Panc1 (cell line): ENCODE data around the gene SLC22A6. TPM values are rescaled to one million over a fixed set of nuclear protein-coding genes. Genes with fewer than 3 reads are reported as not detected.

Experiments used
- ATAC-seq: fragments of 200-7000 bp; cut with Tn5 transposase; 2 replicates; pipeline ENCODE4 v1.9.1; 2020; ENCODE audit warnings: mild to moderate bottlenecking, moderate library complexity
- BruUV-seq: library from RNA; stranded (reverse); fragments of 400-500 nt; replicated peaks from 2 replicates; lab custom pipeline; 2021; lab: Mats Ljungman, UMichigan
- CTCF ChIA-PET: fragments of 300-600 bp; sonication (Branson Sonifier 250); formaldehyde crosslinking; loops from one replicate; lab custom pipeline; 2022; ENCODE audit warnings: antibody characterized with exemption; lab: Charles Lee
- POLR2A ChIA-PET: fragments of 300-600 bp; sonication (Branson Sonifier 250); formaldehyde crosslinking; loops from one replicate; lab custom pipeline; 2022; ENCODE audit warnings: antibody characterized with exemption; lab: Charles Lee
- DNase-seq: peaks from one replicate; pipeline ENCODE4 v3.0.0-alpha.2; 2010; ENCODE audit warnings: low read depth, low spot score
- H3K27ac ChIP-seq: 2 replicates; pipeline ENCODE4 v1.5.1; 2011; ENCODE audit warnings: mild to moderate bottlenecking, low read length, inconsistent platforms
- H3K27me3 ChIP-seq: fragments of 200-500 bp; sonication (Bioruptor generic); 2 replicates; pipeline ENCODE4 v1.6.0; 2014; ENCODE audit warnings: low read length, inconsistent platforms; ENCODE audit not compliant: control insufficient read depth, insufficient read depth
- H3K36me3 ChIP-seq: fragments of 200-500 bp; sonication (Bioruptor generic); 2 replicates; pipeline ENCODE4 v1.5.1; 2014; ENCODE audit warnings: inconsistent platforms, mild to moderate bottlenecking, low read length, moderate library complexity; ENCODE audit not compliant: control insufficient read depth, insufficient read depth
- H3K4me1 ChIP-seq: 2 replicates; pipeline ENCODE4 v1.5.1; 2011; ENCODE audit warnings: inconsistent platforms, mild to moderate bottlenecking, low read length, moderate library complexity; ENCODE audit not compliant: control insufficient read depth, insufficient read depth
- H3K4me3 ChIP-seq, 2 experiments: 2 replicates each; pipeline ENCODE4 v1.5.1; 2011 to 2012; ENCODE audit warnings: low read depth in 2 of 2, low read length in 2 of 2, mild to moderate bottlenecking in 2 of 2, inconsistent platforms in 1 of 2, moderate library complexity in 1 of 2
- H3K9me3 ChIP-seq: fragments of 200-500 bp; sonication (Bioruptor generic); 2 replicates; pipeline ENCODE4 v1.5.1; 2014; ENCODE audit warnings: low read depth, mild to moderate bottlenecking, inconsistent platforms, low read length, moderate library complexity; ENCODE audit not compliant: control insufficient read depth, insufficient read depth
- POLR2AphosphoS5 ChIP-seq: IDR thresholded peaks from 2 replicates; pipeline ENCODE4 v1.6.1; 2012; ENCODE audit warnings: mild to moderate bottlenecking, low read depth, low read length, moderate library complexity
- SIN3A ChIP-seq: IDR thresholded peaks from 2 replicates; pipeline ENCODE4 v1.6.1; 2012; ENCODE audit warnings: low read depth, mild to moderate bottlenecking, low read length, moderate library complexity, borderline replicate concordance; ENCODE audit not compliant: insufficient read depth
- TCF7L2 ChIP-seq: IDR thresholded peaks from 2 replicates; pipeline ENCODE4 v1.6.1; 2011; ENCODE audit warnings: mild to moderate bottlenecking, low read depth, low read length, inconsistent platforms
- in situ Hi-C: cut with HindIII; loops from 2 replicates; pipeline ENCODE4 v1.10.0; 2016; ENCODE audit warnings: low sequenced_read_pairs, low pct_unique_long_range_greater_than_20kb
- intact Hi-C: fragments of 100-400 bp; cut with micrococcal nuclease; formaldehyde crosslinking; loops from one replicate; pipeline ENCODE4 v1.10.0; 2022; ENCODE audit not compliant: unreplicated experiment
- total RNA-seq: library from RNA; stranded (reverse); gene quantifications from one replicate; pipeline ENCODE4 v1.2.1, GENCODE V29; 2021; ENCODE audit not compliant: unreplicated experiment
- TF ChIP-seq, protein P1 (sequence below): fragments of 450-650 bp; IDR thresholded peaks from 2 replicates; pipeline ENCODE4 v1.5.1; 2017; ENCODE audit warnings: mild to moderate bottlenecking
- TF ChIP-seq, protein P2 (sequence below), 2 experiments: IDR thresholded peaks; 2 replicates each; pipeline ENCODE4 v1.6.1; 2011 to 2012; ENCODE audit warnings: low read depth in 2 of 2, control low read depth in 1 of 2, low read length in 1 of 2, mild to moderate bottlenecking in 1 of 2, moderate library complexity in 1 of 2; ENCODE audit not compliant: insufficient read depth in 1 of 2

Gene SLC22A6
- total RNA-seq, 1 experiment from 2014 or later: not detected

DNA sequence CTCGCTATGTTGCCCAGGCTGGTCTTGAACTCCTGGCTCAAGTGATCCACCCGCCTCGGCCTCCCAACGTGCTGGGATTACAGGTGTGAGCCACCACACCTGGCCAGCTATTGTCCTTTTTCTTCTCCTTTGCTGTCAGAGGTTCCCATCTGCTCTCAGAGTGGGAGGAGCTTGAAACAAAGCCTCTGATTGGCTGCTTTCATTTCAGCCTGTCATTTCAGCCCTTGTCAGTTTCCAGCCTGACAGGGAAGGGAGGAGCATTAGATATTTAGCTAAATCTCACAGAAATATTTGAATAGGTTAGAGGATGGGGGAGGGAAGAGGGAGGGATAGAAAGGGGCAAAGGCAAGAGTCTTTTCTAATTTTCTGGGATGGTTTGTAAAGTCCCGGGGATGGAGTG is 8.7 kb downstream of the SLC22A6 start:
- H3K27me3 ChIP-seq: no peaks in the 10 kb centered on the region; the same call in 1 of the 2 replicates
- TF ChIP-seq, protein P1, sequence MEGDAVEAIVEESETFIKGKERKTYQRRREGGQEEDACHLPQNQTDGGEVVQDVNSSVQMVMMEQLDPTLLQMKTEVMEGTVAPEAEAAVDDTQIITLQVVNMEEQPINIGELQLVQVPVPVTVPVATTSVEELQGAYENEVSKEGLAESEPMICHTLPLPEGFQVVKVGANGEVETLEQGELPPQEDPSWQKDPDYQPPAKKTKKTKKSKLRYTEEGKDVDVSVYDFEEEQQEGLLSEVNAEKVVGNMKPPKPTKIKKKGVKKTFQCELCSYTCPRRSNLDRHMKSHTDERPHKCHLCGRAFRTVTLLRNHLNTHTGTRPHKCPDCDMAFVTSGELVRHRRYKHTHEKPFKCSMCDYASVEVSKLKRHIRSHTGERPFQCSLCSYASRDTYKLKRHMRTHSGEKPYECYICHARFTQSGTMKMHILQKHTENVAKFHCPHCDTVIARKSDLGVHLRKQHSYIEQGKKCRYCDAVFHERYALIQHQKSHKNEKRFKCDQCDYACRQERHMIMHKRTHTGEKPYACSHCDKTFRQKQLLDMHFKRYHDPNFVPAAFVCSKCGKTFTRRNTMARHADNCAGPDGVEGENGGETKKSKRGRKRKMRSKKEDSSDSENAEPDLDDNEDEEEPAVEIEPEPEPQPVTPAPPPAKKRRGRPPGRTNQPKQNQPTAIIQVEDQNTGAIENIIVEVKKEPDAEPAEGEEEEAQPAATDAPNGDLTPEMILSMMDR: no peak
- TF ChIP-seq, protein P2, sequence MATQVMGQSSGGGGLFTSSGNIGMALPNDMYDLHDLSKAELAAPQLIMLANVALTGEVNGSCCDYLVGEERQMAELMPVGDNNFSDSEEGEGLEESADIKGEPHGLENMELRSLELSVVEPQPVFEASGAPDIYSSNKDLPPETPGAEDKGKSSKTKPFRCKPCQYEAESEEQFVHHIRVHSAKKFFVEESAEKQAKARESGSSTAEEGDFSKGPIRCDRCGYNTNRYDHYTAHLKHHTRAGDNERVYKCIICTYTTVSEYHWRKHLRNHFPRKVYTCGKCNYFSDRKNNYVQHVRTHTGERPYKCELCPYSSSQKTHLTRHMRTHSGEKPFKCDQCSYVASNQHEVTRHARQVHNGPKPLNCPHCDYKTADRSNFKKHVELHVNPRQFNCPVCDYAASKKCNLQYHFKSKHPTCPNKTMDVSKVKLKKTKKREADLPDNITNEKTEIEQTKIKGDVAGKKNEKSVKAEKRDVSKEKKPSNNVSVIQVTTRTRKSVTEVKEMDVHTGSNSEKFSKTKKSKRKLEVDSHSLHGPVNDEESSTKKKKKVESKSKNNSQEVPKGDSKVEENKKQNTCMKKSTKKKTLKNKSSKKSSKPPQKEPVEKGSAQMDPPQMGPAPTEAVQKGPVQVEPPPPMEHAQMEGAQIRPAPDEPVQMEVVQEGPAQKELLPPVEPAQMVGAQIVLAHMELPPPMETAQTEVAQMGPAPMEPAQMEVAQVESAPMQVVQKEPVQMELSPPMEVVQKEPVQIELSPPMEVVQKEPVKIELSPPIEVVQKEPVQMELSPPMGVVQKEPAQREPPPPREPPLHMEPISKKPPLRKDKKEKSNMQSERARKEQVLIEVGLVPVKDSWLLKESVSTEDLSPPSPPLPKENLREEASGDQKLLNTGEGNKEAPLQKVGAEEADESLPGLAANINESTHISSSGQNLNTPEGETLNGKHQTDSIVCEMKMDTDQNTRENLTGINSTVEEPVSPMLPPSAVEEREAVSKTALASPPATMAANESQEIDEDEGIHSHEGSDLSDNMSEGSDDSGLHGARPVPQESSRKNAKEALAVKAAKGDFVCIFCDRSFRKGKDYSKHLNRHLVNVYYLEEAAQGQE (IDR thresholded peaks at IDR 0.05; ENCODE audit: insufficient read depth in 1 of 2, low read depth in 2 of 2, low read length in 1 of 2): no peak
- TF ChIP-seq SIN3A (no peak), TCF7L2 (no peak), POLR2AphosphoS5 (no peak)
- ChIA-PET CTCF (interaction anchor here (0.6 to 1.1 kb wide), 2 partner anchors 44 to 93 kb away, joined by 3 to 5 read pairs; no protein-coding TSS in a partner anchor), POLR2A (no interaction called here)
- DNase-seq (no peak), ATAC-seq (no peak)
- intact Hi-C loops (no loop called here), in situ Hi-C loops (no loop called here)
- no peaks in the 10 kb centered on the region for H3K9me3 ChIP-seq
- H3K4me1 ChIP-seq: no peaks in the 10 kb centered on the region
- BruUV-seq: no TSS peak
- no peaks in the 10 kb centered on the region for H3K36me3 ChIP-seq
- no peak overlapping the region for H3K27ac ChIP-seq
- H3K4me3 ChIP-seq: no peak overlapping the region

- no peak for DNase-seq
- H3K27ac ChIP-seq: no peak overlapping the region
- no peaks in the 10 kb centered on the region for H3K36me3 ChIP-seq
- H3K4me1 ChIP-seq: no peaks in the 10 kb centered on the region
- H3K27me3 ChIP-seq: no peaks in the 10 kb centered on the region; the same call in 1 of the 2 replicates
- POLR2A ChIA-PET: interaction anchor here (0.5 to 0.6 kb wide), 2 partner anchors 43 to 94 kb away, joined by 3 read pairs; no protein-coding TSS in a partner anchor
- no peaks in the 10 kb centered on the region for H3K9me3 ChIP-seq
- intact Hi-C loops: no loop called here
- TF ChIP-seq, protein P1: peak; percentile 81
- TF ChIP-seq POLR2AphosphoS5 (no peak), SIN3A (no peak), TCF7L2 (no peak)
- TF ChIP-seq, protein P2 (IDR thresholded peaks at IDR 0.05; ENCODE audit: insufficient read depth in 1 of 2, low read depth in 2 of 2, low read length in 1 of 2): no peak
- no peak overlapping the region for H3K4me3 ChIP-seq
- CTCF ChIA-PET: interaction anchor here (0.6 to 1.4 kb wide), 7 partner anchors 9 to 66 kb away, joined by 3 to 6 read pairs (median 3); no protein-coding TSS in a partner anchor
- in situ Hi-C loops: no loop called here
- ATAC-seq: peak; percentile 74
- no TSS peak for BruUV-seq
Measured at GRCh38 chr11:62974848-62975522, 9.8 kb downstream of the SLC22A6 start.
